COR-L47 (cell line): ENCODE data around the gene DSC2.
"Not testable (repeated sequence)": the region's sequence is repeated elsewhere in the genome, so short reads cannot be mapped to it uniquely, and the experiment has no call there.

Experiments used
- DNase-seq: peaks from one replicate; lab custom pipeline; 2025; lab: John Stamatoyannopoulos, UW

Gene DSC2

DNA sequence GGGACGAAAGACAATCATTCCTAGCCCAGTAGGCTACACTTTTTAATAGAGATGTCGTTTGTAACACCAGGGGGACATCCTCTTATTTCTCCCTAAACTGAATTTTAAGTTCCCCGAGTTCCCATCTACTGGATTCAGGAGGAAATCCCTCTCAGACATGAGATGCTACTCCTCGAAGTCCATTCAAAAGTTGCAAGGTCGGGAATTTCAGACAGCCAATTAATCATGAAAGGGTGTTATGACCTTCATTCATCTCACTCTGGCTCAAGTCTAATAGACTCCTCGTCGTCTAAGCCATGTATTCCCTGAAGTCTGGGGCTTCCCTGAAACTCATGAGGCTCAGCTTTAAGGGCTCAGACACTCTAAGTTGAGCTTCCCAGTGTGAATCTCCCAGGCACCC is 58.5 kb downstream of the DSC2 start:
- DNase-seq = no peak

DNA sequence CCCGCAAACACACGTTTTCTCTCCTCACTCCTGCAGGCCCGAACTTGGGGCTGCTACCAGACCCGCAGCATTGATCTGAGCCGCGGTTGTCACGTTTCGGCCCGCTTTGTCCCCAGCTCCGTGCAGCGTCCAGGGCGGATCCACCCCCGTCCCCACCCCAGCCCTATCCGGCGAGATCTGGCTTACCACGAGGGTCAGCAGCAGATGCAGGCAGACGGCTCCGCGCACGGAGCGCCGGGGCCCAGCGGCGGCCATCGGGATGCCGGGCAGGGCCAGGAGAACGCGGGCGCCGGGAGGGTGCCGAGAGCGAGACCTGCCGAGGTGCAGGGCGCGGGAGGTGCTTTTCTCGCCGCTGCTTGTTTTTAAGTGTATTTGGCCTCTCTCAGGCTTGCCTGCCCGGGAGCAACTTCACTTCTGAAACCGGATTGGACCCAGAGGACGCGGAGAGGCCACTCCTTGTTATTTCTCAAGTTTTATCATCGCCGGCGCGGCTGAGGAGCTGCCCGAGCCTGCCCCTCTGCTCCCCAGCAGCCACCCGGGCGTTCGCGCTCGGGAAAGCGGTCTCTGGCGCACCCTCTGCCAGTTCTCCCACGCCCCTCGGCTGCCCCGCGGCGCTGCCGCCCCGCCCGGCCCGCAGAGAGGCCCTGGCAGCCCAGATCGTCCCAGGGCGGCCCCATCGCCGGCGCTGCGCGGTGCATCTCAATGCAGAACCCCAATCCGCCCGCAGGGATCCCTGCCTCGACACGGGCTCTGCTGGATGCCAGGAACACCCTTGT is 59.6 kb downstream of the DSC2 start, which contains the start of gene DSC3:
Gene DSC3 (minus strand): TSS at position 337 of the 776 bp plus-strand sequence. CDS start 82 bp downstream, at position 255.
- DNase-seq = no peak

DNA sequence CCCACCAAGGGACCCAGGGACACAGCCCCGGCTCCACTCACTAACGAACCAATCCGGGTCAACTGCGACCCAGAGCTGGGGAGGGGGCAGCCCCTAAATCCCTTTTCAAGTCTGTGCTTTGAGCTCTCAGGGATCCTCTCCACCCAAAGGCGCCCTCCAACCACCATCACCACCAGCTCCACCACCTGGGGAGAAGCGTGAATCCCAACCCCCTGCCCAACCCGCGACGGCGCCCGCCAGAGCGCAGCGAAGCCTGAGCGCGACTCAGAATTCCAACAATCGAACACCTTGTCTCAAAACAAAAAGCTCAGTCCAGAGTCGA is 60.2 kb downstream of the DSC2 start:
- no peak for DNase-seq

DNA sequence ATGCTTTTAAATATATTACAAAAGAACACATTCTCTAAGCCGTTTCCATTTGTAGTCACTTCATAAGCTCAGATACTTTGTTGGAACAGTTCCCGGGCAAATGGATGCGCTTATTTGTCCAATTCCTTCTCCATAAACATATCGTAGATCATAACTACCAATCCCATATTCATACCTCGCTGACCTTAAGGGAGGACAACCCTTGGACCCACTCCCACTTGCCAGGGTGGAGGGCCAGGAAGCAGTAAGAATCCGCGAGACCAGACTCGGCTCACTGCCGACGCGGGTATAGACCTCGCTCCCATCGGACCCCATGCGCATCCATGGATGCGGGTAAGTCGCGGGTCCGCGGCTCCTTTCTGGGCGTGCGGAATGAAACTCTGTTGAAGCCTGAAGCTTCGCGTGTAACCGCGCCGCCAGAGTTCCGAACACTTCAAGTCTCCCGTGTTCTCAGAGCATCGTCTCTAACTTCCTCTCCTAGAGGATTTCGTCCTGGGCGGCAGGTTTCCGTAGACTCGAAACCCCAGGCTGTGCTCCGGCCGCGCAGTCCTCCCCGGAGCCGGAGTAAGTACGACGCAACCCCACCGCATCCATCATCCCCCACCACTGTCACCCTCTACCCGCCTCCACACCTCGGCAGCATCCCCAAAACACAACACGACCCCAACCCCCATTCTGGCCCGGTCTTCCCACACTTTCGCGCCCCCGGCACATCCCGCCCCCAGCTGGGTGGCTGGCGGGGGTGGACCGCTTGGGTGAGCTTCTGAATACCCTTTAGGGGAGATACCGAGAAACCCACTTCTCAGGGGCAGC is 60.7 kb downstream of the DSC2 start:
- DNase-seq = no peak

DNA sequence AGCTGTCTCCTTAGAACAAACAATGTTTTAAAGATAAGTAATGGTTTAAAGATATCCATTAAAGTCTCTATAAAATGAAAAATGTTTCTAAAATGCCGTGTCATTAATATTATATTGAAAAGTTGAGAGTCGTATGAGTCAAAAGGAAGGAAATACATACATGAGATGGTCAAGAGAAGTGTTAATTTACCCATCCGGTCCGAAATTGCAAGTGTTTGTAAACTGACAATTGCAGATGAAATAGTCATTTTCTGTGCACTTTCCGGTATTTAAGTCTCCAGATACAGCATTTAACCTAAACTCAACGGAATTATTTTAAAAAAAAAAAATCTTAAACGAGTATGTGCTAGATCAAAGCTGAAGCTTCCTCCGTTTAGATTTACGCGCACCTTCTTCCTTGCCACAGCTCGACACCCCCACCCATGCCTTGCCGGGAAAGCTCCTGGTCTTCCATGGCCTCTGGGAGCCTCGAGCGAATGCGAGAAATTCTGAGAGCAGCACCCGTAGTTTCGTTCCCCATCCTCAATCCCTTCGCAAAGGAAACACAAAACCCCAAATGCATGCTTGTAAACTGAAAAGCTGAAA is 61.4 kb downstream of the DSC2 start:
- DNase-seq = no peak

DNA sequence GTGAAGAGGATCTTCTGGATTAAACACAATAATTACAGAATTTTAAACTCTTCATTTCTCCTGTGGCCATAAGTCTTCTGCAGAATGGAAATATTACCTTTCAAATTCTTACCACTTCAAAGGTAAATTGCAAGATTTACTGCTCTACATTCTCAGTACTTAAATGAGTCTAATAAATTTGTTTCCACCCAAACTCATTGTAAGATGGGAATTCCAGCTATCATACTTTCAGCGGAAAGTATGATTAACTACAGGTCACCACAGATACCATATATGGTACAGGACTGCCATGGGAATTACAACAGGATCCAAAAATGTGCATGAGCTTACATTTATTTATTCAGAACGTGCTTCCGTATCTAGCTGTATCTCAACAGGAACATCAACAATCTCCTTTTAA is 62.8 kb downstream of the DSC2 start:
- DNase-seq = no peak

DNA sequence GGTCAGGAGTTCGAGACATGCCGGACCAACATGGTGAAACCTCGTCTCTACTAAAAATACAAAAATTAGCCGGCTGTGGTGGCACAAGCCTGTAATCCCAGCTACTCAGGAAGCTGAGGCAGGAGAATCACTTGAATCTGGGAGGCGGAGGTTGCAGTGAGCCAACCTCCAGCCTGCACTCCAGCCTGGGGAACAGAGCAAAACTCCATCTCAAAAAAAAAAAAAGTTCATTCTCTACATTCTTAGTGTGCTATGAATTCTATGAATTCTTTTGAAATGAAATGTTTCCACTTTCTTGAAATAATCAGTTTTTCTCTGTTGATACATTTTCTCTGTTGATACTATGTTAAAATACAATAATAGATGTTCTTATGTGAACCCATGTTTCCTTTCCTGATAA is 64.5 kb downstream of the DSC2 start:
- DNase-seq = not testable (repeated sequence)

DNA sequence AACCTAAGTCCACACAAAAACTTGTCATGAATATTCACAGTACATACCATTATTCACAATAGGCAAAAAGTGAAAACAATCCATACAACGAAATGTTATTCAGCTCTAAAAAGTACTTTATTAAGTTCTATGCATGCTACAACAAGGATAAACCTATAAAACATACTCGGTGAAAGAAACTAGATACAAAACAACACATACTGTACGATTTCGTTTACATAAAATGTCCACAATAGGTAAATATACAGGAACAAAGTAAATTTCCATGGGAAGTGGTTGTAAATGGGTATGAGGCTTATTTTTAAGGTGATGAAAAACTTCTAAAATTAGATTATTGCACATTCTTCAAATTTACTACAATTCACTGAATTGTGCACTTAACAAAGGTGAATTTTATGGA is 67.7 kb downstream of the DSC2 start:
- DNase-seq = no peak

DNA sequence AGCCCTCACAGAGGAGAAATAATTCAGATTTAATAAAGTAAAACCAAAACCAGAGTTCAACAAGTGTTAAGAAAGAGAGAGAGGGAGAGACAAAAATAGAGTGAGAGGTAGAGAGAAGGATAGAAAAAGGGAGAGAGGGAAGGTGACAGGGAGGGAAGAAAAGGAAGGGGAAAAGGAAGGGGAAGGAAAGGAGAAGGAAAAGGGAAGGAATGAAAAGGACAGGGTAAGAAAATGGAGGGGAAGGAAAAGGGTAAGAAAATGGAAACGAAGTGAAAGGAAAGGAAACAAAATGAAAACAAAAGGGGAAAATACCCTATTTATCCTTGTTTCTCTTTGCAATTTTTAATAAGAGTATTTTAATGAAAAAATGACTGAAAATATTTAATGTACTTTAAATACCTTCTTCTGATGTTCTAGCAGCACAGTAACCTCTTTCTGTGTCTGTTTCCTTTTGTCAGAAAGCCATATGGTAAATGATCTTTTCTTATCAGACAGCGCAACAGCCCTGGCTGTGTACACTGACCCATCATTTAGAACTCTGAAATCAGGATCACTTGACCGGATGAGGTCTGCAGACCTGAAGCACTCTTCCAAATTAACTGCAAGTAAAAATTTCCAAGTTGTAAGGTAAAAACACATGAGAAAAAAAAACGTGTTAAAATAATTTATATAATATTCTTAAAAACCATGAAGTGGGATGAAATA is 71.5 kb downstream of the DSC2 start:
- no peak for DNase-seq

DNA sequence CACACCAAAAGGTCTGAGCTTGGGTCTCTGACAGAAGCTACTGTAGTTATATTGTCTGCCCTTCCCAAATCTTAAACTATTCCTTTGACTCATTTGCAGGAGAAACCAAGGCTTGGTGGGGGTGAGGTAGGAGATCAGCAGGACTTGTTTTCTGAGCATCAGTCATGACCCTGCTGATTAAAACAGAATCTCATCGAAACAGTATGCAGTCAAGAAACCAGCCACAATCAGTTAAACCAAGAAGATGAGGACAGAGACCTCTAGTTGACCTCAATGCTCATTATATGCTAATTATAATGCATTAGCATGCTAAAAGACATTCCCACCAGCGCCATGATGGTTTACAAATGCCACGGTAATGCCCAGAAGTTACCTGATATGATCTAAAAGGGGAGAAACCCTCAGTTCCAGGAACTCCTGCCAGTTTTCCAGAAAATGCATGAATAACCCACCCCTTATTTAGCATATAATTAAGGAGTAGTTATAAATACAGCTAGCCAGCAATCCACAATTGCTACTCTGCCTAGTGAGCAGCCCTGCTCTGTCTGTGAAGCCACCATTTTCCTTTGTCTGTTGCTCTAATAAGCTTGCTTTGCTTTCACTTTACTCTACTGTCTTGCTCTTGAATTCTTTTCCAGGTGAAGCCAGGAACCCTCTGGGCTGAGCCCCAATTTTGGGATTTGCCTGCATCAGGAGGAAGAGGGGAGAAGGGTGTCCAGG is 86.3 kb downstream of the DSC2 start:
- DNase-seq = no peak

DNA sequence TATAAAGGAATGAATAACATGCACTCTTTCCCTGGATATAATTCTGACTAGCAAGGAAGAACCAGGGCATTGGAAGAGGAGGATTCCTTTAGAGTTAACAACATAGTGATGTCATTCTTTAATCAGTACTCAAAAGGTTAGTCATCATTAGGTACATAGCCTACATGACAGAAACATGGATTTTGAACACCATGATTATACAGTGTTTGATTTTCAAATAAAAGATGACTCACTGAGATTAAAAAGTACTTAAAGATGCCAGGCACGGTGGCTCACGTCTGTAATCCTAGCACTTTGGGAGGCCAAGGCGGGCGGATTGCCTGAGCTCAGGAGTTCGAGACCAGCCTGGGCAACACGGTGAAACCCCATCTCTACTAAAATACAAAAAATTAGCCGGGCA is 90.8 kb downstream of the DSC2 start:
- not testable (repeated sequence) for DNase-seq

DNA sequence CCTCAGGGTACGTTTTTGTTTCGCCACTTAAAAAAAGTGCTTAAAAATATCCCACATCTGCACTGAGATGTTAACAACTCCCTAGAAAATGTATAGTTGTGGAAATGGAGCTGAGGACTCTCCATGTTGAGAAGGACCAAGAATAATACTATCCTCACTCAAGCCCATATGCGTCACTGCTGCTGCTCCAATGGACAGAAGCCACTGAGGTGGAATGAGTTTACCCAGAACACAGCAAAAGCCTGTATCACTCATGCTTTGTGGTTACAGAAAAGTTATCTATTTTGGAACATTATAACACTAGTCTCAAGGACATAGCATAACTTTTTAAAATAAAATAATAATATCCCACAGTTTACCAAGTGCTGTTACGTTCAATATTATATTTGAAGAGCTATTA is 91.6 kb downstream of the DSC2 start:
- no peak for DNase-seq
